Activated CD4-positive, alpha-beta T cell treated with anti-CD3 and anti-CD28 coated beads, Interleukin-2, amount 50 U/mL, for 16 hours (primary cell): Measurements from ENCODE around the gene SLC12A3.
"Not testable (repeated sequence)": the region's sequence is repeated elsewhere in the genome, so short reads cannot be mapped to it uniquely, and the experiment has no call there.

Experiments
- DNase-seq: peaks from one replicate; pipeline ENCODE4 v3.0.0-alpha.2; 2020

SLC12A3 gene

DNA sequence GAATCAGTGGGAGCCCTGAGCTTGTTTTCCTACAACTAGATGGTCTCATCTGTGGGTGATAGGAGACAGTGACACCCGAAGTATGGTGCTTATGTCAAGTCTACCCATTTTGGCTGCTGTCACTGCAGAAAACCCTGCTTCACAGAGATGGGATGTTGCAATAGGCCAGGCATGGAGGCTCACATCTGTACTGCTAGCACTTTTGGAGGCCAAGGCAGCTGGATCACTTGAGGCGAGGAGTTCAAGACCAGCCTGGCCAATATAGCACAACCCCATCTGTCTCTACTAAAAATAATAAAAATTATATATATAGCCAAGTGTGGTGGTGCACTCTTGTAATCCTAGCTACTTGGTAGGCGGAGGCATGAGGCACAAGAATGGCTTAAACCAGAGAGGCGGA is 64.6 kb downstream of the SLC12A3 start:
- DNase-seq, result no peak

DNA sequence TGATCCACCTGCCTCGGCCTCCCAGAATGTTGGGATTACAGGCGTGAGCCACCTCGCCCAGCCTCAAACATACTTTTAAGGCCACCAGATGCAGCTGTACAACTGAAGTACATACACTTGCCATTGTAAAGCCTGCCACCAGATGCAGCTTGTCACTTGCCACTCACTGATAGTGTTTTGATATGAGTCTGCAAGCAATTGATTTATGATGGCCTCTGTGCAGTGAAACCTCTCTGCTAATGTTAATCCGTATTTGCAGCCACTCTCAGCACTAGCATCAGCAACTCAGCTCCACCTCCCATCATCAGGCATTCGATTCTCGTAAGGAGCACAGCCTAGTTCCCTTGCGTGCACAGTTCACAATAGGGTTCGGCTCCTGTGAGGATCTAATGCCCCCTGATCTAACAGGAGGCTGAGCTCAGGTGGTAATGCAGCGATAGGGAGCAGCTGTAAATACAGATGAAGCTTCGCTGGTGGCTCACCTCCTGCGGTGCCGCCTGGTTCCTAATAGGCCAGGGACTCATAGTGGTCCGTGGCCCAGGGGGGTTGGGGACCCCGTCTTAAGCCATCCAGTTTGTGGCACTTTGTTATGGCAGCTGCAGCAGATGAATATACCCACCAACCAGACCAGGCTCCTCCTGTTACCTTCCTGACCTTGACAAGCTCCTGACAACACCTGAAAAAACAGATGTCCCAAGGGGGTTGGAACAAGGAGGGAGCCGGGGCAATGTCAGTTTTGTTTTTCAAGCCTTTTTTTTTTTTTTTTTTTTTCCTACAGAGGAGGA is 65.7 kb downstream of the SLC12A3 start:
- no peak for DNase-seq

DNA sequence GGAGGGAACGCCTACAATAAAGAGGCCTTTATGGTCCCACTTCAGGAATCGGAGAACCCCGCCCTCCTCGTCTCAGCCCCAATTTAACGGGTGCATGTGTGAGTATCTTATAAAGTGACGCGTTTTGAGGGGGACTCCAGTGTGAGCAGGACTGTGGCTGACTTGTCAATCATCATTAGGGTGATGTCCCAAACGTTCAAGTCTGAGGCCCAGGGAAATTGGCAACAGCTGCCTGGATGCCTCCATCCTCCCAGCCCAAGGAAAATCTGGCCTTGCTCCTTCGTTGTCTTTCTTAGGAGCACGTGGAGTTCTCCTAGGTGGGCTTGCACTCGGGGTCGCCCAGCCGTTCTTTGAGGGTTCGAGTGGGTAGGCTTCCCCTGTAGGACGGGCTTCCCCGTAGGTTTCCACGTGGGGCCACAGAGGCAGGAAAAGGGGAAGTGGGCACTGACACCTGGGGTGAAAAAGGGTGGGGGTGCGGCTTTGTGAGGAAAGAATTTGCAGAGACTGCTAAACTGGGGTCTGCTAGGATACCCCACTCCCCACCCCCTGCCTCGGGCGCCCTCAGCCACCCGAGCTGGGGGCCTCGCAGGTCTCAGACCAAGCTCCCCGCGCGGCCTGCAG is 66.4 kb downstream of the SLC12A3 start:
- DNase-seq, result no peak

DNA sequence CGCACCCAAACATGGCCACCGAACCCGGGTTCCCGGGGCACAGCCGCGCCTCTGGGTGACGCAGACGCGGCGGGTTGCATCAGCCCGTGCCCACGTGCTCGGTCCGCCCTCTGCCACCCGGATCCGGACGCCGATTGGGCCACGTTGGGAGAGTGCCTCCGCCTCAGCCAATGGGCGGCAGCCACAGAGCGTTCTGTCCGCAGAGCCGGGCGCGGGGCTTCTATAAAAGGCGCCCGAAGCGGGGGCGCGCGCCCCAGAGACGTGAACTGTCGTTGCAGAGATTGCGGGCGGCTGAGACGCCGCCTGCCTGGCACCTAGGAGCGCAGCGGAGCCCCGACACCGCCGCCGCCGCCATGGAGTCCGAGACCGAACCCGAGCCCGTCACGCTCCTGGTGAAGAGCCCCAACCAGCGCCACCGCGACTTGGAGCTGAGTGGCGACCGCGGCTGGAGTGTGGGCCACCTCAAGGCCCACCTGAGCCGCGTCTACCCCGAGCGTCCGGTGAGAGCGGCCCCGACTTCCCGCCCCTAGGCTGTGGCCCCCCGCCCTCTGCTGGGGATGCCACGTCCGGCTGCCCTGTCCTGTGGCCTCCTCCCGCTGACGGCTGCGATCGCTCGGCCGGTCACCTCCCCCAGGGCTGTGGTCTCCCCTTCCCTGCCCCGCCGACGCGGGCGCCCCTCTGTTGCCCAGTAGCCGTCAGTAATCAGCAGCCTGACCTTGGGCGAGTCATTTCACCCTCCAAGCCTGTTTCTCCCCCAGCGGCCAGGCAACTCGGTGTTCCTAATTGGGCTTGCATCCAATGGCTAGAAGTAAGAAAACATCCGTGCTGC is 67.1 kb downstream of the SLC12A3 start, which contains the start of gene HERPUD1:
Gene HERPUD1 (plus strand): TSS at position 251 of the 829 bp plus-strand sequence. CDS start 103 bp downstream, at position 354.
- DNase-seq, result peak; percentile 100

DNA sequence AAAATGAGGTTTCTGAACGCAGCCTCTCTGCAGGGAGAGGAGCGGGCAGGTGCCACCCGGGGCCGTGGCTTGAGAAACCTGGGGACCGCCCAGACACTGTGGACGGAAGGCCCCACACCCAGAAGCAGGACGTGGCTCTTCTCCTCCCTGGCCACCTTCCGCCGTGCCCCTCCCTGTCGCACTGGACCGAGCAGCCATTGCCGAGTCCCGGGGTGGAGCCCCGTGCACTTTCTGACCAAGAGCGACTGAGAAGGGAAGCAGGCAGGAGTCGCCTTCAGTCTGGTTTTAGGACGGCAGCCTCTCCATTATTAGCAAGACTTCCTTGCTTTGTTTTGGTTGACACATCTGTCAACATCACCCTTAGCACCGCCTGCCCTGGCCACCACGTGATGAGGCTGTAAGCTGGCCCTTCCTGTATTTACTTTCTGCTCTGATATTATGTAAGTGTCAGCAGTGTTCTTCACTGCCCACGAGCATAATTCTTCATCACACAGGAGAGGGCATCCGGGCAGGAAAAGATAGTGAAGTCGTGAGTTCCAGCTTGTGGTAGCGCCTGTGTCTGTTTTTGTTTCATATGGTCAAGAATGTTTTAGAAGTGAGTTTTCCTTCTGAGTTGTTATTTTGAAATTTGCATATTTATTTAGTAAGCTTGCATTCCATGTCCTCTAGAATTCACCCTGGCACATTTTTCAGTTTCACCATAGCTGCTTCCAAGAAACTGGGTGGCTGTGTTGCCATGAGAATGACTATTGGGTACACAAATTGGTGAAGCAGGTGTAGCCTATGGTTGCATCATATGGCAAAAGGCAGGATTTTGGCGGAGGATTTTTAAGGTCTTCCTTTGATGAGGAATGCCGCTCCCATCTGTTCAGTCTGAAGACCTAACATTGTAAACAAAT is 68.0 kb downstream of the SLC12A3 start:
- peak; percentile 56 for DNase-seq

DNA sequence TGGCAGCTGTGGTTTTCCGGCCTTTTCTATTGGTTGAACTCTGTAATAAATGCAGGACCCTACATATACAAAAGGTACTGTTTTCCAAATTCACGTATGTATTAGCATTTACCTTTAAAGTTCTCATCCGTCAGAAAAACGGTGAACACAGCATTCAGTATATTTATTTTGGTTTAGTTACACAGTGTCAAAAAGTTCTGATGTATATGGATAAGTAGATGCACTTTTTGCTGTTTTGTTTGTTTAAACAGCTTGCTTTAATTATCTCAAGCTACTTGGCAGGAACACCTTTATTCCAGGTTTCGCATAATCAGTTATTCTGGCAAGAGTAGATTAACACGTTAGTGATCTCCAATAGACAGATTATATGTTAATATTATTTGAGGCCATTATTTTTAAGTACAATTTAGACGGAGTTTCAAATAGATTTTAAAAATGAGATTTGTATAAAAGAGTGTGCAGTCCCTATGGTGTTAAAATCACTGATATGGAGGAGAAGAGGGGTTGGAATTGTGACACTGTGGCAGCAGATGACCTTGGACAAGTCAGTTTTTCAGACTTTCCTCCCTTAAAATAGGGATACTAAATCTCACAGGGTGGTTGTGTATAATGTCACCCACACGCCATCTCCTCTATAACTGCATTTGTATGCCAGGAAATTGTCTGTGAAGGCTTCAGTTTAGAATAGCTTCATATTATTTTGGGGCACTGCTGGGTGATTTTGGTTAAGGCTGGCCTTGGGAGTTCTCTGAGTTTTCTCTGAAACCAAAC is 69.0 kb downstream of the SLC12A3 start:
- DNase-seq, result no peak

DNA sequence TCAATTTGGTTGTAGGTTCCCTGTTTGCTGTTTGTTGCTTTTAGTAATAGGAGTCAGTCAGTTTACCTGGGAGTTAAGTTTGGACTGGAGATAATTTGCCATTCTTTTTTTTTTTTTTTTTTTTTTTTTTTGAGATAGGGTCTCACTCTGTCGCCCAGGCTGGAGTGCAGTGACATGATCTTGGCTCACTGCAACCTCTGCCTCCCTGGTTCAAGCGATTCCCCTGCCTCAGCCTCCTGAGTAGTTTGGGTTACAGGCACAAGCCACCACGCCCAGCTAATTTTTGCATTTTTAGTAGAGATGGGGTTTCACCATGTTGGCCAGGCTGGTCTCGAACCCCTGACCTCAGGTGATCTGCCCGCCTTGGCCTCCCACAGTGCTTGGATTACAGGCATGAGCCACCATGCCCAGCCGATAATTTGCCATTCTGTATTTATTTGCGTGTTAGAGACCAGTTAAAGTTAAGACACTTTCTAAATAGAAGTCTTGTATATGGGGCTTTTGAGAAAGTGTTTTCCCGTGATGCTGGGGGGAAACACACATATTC is 69.7 kb downstream of the SLC12A3 start:
- not testable (repeated sequence) for DNase-seq

DNA sequence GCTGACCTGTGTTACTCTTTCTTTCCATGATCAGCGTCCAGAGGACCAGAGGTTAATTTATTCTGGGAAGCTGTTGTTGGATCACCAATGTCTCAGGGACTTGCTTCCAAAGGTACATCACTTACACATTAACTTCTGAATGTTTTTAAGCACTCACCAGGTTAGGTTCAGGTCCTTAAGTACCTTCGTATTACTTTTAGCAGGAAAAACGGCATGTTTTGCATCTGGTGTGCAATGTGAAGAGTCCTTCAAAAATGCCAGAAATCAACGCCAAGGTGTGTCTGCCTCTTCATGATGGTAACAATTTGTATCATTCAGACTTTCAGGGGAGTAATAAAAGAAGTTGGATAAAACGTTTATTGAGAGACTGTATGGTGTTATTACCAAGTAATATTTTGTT is 70.2 kb downstream of the SLC12A3 start:
- no peak for DNase-seq

DNA sequence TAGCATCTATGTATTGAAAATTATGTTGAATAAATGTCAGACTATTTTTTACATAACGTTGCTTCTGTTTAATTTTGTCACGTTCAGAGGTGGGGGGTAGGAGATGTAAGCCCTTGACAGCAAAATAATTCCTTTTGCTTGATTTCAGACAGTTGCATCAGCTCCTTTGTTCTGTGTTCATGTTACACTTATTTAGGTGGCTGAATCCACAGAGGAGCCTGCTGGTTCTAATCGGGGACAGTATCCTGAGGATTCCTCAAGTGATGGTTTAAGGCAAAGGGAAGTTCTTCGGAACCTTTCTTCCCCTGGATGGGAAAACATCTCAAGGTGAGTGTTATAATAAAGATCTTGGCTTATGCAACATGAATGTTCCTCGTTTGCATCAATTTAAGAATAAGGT is 71.5 kb downstream of the SLC12A3 start:
- DNase-seq, result no peak

DNA sequence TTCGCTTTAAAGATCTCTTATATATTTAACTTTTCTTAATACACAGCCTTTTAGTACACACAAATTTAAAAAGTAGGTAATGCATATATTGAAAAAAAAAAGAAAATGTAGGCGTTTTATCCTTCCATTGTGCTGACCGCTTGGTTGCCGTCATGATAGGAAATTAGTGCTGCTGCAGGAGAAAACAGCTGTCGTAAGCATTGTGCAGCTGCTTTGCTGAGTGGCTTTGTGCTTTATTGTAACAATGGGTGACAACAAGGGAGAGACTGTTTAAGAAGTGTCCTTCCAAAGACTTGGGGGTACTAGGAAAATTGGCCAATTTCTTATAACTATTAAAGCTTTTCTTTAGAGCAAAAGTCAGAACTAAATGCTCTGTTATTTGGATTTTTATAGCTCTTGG is 71.9 kb downstream of the SLC12A3 start:
- DNase-seq, result no peak

DNA sequence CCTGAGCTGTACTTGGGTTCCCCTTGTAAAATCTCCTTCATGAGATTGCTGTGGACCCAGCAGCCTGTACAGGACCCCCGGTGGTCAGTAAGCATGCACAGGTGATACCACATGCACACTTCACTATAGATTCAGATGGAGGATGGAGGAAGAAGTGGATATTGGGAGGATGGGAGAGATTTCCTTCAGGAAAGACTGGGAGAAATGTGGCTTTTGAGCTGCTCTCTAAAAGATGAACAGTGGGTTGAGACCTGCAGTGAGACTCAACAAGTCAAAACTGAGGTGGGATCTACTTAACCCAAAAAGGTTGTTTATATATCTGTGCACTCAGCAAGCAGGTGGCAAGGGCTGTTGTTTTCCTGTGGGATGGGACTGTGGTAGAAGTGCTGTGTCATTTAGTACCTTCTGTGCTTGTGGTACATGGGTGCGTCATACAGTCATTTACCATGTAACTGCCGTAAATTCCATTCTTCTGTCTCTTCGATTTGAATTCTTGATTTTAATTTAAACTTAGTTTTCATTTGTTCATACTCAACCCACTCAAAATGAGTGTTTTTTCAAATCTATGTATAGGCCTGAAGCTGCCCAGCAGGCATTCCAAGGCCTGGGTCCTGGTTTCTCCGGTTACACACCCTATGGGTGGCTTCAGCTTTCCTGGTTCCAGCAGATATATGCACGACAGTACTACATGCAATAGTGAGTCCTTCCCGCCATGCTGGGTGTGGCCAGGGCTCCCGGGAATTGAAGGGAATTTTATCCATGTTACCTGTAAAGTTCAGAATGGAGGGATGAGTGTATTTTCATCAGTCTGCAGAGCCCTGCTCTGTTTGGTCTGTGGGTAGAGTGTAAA is 73.9 kb downstream of the SLC12A3 start:
- DNase-seq, result peak; percentile 91

DNA sequence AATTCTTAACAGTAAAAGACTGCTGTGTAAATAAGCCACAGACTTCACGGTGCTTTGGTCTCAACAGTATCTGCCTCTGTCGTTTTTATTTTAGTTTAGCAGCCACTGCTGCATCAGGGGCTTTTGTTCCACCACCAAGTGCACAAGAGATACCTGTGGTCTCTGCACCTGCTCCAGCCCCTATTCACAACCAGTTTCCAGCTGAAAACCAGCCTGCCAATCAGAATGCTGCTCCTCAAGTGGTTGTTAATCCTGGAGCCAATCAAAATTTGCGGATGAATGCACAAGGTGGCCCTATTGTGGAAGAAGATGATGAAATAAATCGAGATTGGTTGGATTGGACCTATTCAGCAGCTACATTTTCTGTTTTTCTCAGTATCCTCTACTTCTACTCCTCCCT is 74.8 kb downstream of the SLC12A3 start:
- DNase-seq, result no peak

DNA sequence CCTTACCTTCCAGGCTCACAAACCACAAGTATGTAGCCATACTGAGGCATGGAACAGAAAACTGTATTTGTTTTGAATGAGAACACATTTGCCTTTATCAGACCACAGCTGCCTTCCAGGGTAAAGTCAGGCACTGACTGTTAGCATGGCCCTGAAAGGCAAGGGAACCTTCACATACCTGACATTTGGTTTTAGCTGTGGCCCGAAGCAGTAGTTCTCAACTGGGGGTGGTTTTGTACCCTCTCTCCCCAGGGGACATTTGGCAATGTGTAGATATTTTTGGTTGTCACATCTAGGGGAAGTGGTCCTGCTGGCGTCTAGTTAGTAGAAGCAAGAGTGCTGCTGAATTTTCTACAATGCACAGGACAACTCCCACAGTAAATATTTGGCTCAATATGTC is 76.1 kb downstream of the SLC12A3 start:
- DNase-seq, result no peak

DNA sequence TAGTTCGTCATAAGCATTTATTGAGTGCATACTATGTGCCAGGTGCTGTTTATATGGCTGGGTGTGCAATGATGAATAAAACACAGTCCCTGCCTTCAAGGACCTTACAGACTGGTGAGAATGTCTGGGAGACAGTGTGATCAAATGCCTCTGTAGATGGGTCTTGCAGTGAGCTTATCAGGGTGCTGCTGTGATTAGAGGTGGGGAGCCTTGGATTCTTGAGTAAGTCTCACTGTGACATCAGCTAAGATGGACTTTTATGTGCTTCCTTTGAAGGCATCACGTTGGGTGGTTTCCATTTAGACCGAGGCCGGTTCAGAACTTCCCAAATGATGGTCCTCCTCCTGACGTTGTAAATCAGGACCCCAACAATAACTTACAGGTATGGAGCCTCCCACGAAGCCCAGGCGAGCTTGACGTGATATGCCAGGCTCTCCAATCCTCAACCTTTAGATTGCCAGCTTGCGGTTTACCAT is 76.9 kb downstream of the SLC12A3 start:
- no peak for DNase-seq

DNA sequence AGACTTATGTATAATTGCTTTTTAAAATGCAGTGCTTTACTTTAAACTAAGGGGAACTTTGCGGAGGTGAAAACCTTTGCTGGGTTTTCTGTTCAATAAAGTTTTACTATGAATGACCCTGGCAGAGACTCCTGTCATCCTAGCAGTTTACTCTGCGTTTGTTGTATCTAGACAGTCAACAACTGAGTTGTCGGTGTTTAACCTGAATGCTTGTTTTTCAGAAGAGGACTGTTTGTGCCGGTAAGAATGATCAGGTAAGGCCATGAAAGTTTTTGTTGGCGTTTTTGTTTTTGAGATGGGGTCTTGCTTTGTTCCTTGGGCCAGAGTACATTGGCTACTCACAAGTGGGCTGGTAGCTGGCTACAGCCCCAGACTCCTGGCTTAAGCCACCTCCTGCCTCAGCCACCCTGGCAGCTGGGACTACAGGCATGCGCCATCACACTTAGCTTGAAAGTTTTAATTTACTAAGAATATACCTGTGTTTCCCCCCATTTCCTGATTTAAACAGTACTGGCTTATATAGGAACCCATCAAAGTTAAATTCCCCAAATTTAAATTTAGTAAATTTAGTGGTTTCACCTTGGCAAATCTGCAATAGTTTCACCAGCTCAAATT is 78.9 kb downstream of the SLC12A3 start:
- no peak for DNase-seq

DNA sequence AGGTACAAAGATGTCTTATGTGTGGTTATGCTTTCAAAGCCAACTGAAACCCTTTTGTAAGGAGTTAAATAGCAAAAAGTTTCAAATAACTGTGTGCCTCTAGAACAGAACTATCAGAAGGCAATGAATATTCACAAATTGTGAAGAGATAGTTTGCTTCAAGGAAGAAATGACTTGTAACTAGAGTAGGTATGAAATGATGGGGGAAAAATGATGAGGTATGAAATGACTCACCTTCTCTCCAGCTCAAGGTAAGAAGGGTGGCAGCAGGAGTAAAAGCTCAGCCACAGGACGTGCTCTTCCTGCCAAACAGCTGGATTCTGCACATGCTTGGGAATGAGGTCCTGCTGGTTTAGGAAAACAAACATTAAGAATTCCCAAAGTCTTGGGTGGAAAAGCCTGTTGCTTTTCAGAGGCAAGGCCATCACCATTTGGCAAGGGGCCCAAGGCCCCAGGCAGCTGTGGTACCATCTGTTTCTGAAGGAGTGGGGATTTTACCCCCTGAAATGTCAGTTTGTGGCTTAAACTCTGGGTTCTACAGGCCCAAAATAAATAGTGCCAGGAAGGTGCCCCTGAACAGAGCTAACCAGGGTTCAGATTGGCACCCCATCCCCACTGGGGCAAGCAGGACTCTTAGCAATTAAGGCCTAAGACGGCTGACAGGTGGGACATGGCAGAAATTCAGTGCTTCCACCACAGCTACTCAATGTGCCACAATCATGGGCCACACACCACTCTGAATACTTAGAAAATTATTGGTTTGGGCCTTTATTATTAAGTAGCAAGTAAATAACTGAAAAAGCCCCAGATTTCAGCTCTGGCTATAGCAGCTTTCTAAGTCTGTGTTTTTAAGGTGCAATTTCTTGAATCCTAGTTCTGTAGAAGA is 80.2 kb downstream of the SLC12A3 start:
- DNase-seq, result peak; percentile 88

DNA sequence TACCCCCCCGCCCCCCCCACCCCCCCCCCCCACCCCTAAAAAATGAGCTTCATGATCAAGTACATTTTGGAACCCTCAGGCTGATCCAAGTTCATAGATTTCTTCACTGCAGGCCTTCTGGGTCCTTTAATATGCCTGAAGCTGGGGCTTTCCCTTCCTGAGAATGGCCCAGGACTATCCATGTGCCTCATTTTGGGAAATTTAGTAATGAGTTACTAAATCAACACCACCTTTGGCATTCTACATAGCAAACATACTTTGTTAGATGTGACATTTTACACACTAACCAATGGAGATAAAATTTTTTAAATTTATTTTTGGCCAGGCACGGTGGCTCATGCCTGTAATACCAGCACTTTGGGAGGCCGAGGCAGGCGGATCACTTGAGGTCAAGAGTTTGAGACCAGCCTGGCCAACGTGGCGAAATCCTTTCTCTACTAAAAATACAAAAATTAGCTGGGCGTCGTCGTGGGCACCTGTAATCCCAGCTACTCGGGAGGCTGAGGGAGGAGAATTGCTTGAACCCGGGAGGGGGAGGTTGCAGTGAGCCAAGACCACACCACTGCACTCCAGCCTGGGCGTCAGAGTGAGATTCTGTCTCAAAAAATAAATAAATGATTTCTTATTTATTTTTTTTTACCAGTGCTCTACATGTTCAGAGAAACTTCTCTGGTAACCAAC is 81.0 kb downstream of the SLC12A3 start:
- DNase-seq, result no peak
